Spleen (tissue), 11 donors: Measurements from ENCODE around the gene ABCD2. TPM values are rescaled to one million over a fixed set of nuclear protein-coding genes. Genes with fewer than 3 reads are reported as not detected.

Experiments
- DNase-seq: peaks from one replicate; pipeline ENCODE4 v3.0.0-alpha.2; 2020
- H3K27ac ChIP-seq, 8 donors: fragments of 200-600 bp; sonication (generic) in 7 of 8; 1 replicate in 4 of 8; 2 replicates in 4 of 8; pipeline versions ENCODE4 v1.5.0 to v1.8.0; 2016 to 2021; ENCODE audit warnings: inconsistent platforms in 4 of 8, mild to moderate bottlenecking in 4 of 8, moderate library complexity in 1 of 8
- H3K27me3 ChIP-seq, 7 donors: fragments of 200-600 bp; sonication (generic) in 6 of 7; replicated peaks in 1 of 7; 1 replicate in 4 of 7; 2 replicates in 3 of 7; pipeline versions ENCODE4 v1.5.0 to v1.8.0; 2016 to 2021; ENCODE audit warnings: inconsistent platforms in 3 of 7, mild to moderate bottlenecking in 1 of 7
- H3K36me3 ChIP-seq, 6 donors: fragments of 200-600 bp; sonication (generic) in 5 of 6; 1 replicate in 4 of 6; 2 replicates in 2 of 6; pipeline versions ENCODE4 v1.5.0 to v1.8.0; 2016 to 2021; ENCODE audit warnings: inconsistent platforms in 2 of 6
- H3K4me1 ChIP-seq, 6 donors: fragments of 200-600 bp; sonication (generic) in 5 of 6; 1 replicate in 3 of 6; 2 replicates in 3 of 6; pipeline versions ENCODE4 v1.5.0 to v1.8.0; 2016 to 2021; ENCODE audit warnings: inconsistent platforms in 3 of 6
- H3K4me3 ChIP-seq, 8 donors: fragments of 200-600 bp; sonication (generic) in 7 of 8; 1 replicate in 4 of 8; 2 replicates in 4 of 8; pipeline versions ENCODE4 v1.5.0 to v1.8.0; 2016 to 2021; ENCODE audit warnings: inconsistent platforms in 4 of 8, mild to moderate bottlenecking in 4 of 8, moderate library complexity in 2 of 8
- H3K9me3 ChIP-seq, 8 donors: fragments of 200-600 bp; sonication (generic) in 7 of 8; 1 replicate in 4 of 8; 2 replicates in 4 of 8; pipeline versions ENCODE4 v1.5.0 to v1.8.0; 2016 to 2021; ENCODE audit warnings: inconsistent platforms in 4 of 8
- POLR2A ChIP-seq, 3 donors: fragments of 450-650 bp; IDR thresholded peaks; one replicate each; pipeline ENCODE4 v1.5.1; 2017; ENCODE audit warnings: antibody characterized with exemption in 3 of 3, mild to moderate bottlenecking in 1 of 3
- POLR2AphosphoS5 ChIP-seq, 3 donors: sonication (generic); formaldehyde crosslinking; IDR thresholded peaks; one replicate each; pipeline ENCODE4 v1.5.1; 2017; ENCODE audit warnings: antibody characterized with exemption in 3 of 3
- WGBS, 5 donors: extraction: QIAGEN DNeasy Blood & Tissue Kit in 3 of 5; methylation state at CpG; one replicate each; pipeline versions ENCODE4 v1.1.5 to v1.1.7; 2013 to 2018; 5-methylcytosine and 5-hydroxymethylcytosine counted together
- intact Hi-C: fragments of 100-400 bp; cut with DNase I; formaldehyde crosslinking; loops from one replicate; pipeline ENCODE4 v1.15.0; 2023; ENCODE audit warnings: low total_unique reads
- polyA plus RNA-seq, 3 donors: library from polyadenylated mRNA; stranded (reverse); fragments of 200-250 nt; gene quantifications; one replicate each; pipeline ENCODE4 v1.2.1, GENCODE V29; 2013
- total RNA-seq, 7 donors: library from RNA; depleted of rRNA in 3 of 7; stranded (reverse); fragments of >200 nt in 3 of 7; fragmentation: NEBNext Ultra II Directional in 4 of 7; extraction: Animal tissue kit (Norgen Biotek cat#: 25700) in 4 of 7; gene quantifications; one replicate each; pipeline versions ENCODE4 v1.1.0 to v1.2.1, GENCODE V29; 2016 to 2021
- TF ChIP-seq, protein P1 (sequence below), 11 experiments: fragments of 200-600 bp in 7 of 11; fragments of 450-650 bp in 4 of 11; sonication (generic) in 4 of 11; IDR thresholded peaks in 8 of 11; conservative IDR thresholded peaks in 3 of 11; 1 replicate in 7 of 11; 2 replicates in 4 of 11; pipeline versions ENCODE4 v1.4.0 to v1.8.0; 2016 to 2021; ENCODE audit warnings: antibody characterized with exemption in 11 of 11, inconsistent platforms in 4 of 11, mild to moderate bottlenecking in 1 of 11
- donor health status: healthy with polysubstance abuse.
- donor health status: DM: no; HTN: no; CAD: no; lungs with moderate emphysema.
- donor health status: DM: no; HTN: no; CAD: no.
- donor health status: Bipolar disorder and iron deficiency.
- donor health status: healthy.
- donor health status: DM: no; HTN: no; CAD: no.
- donor health status: DM: yes; HTN: yes; CAD: no.

Gene ABCD2
- total and polyA plus RNA-seq, 10 donors, result 0.38 to 3.4 (median 2.0) TPM

DNA sequence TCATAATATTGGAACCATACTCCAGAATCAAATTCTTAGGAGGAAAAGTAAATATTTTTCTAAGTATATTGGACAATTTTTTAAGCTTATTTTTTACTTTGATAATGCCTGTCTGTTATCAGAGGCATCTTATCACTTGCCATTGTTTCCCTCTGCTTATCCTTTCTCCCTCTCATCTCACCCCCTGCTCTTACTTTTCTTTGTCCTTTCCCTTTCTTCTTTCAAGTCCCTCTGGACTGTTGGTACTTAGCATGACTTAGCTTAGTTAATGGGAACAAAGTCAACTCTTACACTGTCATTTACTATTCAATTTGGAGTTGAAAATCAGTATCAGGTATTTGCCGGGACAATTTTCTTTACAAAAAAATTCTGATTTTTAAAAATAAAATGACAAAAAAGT is 45.2 kb downstream of the ABCD2 start:
- TF ChIP-seq POLR2A (IDR thresholded peaks at IDR 0.05) (no peak), POLR2AphosphoS5 (IDR thresholded peaks at IDR 0.05) (no peak)
- TF ChIP-seq, protein P1, sequence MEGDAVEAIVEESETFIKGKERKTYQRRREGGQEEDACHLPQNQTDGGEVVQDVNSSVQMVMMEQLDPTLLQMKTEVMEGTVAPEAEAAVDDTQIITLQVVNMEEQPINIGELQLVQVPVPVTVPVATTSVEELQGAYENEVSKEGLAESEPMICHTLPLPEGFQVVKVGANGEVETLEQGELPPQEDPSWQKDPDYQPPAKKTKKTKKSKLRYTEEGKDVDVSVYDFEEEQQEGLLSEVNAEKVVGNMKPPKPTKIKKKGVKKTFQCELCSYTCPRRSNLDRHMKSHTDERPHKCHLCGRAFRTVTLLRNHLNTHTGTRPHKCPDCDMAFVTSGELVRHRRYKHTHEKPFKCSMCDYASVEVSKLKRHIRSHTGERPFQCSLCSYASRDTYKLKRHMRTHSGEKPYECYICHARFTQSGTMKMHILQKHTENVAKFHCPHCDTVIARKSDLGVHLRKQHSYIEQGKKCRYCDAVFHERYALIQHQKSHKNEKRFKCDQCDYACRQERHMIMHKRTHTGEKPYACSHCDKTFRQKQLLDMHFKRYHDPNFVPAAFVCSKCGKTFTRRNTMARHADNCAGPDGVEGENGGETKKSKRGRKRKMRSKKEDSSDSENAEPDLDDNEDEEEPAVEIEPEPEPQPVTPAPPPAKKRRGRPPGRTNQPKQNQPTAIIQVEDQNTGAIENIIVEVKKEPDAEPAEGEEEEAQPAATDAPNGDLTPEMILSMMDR (IDR thresholded peaks at IDR 0.05 in 8 of 11, conservative IDR thresholded peaks at IDR 0.05 in 3 of 11), result no peak
- Histone ChIP-seq H3K36me3 (peaks cover 0 to 28% (median 0%) of the 10 kb centered on the region in 6 donors), H3K27ac (no peak overlapping the region), H3K9me3 (peaks cover 0 to 6% (median 4%) of the 10 kb centered on the region in 8 donors), H3K27me3 (no peaks in the 10 kb centered on the region), H3K4me1 (no peaks in the 10 kb centered on the region), H3K4me3 (no peak overlapping the region)
- 92 to 100% (median 97%) methylated on average over 1 of the region's 1 CpG for WGBS, 5 donors
- intact Hi-C loops, result no loop called here
- no peak for DNase-seq

DNA sequence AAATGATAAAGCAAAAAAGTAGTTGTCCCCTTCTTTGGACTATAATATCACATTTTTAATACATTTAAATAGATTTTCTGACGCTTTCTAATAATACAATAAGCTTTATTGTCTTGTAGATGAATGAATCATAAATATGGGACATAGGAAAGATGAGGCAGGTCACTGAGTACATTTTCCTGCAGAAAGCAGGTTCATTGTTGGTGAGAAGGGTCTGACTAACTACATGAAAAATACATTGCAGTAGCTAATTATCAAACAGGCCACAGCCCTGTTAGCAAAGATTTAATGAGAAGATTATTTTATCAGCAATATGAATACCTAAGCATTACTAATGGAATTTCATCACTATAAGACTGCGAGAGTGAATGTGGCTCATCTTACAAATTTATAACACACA is 45.6 kb downstream of the ABCD2 start:
- H3K27me3 ChIP-seq, result no peaks in the 10 kb centered on the region
- intact Hi-C loops, result no loop called here
- no peak overlapping the region for H3K27ac ChIP-seq
- H3K4me3 ChIP-seq, result no peak overlapping the region
- TF ChIP-seq POLR2AphosphoS5 (IDR thresholded peaks at IDR 0.05), result no peak
- no peak for TF ChIP-seq POLR2A (IDR thresholded peaks at IDR 0.05)
- TF ChIP-seq, protein P1 (IDR thresholded peaks at IDR 0.05 in 8 of 11, conservative IDR thresholded peaks at IDR 0.05 in 3 of 11), result no peak
- 62 to 90% (median 88%) methylated on average over 2 of the region's 2 CpGs for WGBS, 5 donors
- H3K36me3 ChIP-seq, result peaks cover 0 to 29% (median 0%) of the 10 kb centered on the region in 6 donors
- DNase-seq, result no peak
- peaks cover 0 to 10% (median 8%) of the 10 kb centered on the region in 8 donors for H3K9me3 ChIP-seq
- H3K4me1 ChIP-seq, result no peaks in the 10 kb centered on the region

DNA sequence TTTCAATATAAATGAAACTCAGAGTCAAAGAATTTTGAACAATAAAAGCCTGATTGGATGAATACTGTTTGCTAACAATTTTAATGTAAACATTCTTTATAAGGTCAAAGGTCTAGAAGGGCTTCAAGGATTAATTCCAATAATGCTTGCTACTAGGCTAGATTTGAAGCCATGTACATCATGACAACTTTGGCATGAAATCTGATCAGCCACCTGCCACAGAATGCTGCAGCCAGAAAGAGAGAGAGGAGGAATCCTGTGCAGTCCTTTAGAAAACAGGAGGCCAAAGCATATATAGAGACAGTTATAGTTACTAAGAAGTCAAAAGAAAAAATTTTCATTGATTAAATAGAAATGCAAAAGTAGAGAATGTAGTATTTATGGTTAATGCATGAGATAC is 47.1 kb downstream of the ABCD2 start:
- H3K9me3 ChIP-seq, result peaks cover 0 to 14% (median 13%) of the 10 kb centered on the region in 8 donors
- intact Hi-C loops, result no loop called here
- H3K4me3 ChIP-seq, result no peak overlapping the region
- H3K27me3 ChIP-seq, result no peaks in the 10 kb centered on the region
- no peak for DNase-seq
- no peak overlapping the region for H3K27ac ChIP-seq
- peaks cover 0 to 28% (median 0%) of the 10 kb centered on the region in 6 donors for H3K36me3 ChIP-seq
- TF ChIP-seq POLR2A (IDR thresholded peaks at IDR 0.05) (no peak), POLR2AphosphoS5 (IDR thresholded peaks at IDR 0.05) (no peak)
- TF ChIP-seq, protein P1 (IDR thresholded peaks at IDR 0.05 in 8 of 11, conservative IDR thresholded peaks at IDR 0.05 in 3 of 11), result no peak
- no peaks in the 10 kb centered on the region for H3K4me1 ChIP-seq

DNA sequence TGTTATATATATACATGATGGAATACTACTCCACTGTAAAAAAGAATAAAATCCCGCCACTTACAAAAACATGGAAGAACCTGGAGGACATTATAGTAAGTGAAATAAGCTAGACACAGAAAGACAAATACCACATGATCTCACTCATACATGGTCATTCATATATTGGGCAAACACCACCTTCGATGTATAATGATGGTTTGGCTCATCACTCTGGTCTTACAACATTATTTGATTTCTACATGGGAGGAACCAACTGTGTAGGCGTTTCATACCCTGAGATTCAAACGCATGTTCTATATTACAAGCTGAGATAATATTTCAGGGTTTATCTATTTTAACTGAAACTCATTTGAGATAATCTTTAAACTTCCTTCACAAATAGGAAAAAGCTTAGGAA is 48.3 kb downstream of the ABCD2 start:
- intact Hi-C loops, result no loop called here
- 63 to 70% (median 67%) methylated on average over 4 of the region's 4 CpGs for WGBS, 5 donors
- Histone ChIP-seq H3K4me1 (no peaks in the 10 kb centered on the region), H3K36me3 (peaks cover 0 to 28% (median 0%) of the 10 kb centered on the region in 6 donors), H3K27ac (no peak overlapping the region), H3K4me3 (no peak overlapping the region), H3K9me3 (peaks cover 0 to 17% (median 13%) of the 10 kb centered on the region in 8 donors), H3K27me3 (no peaks in the 10 kb centered on the region)
- no peak for DNase-seq
- TF ChIP-seq, protein P1 (IDR thresholded peaks at IDR 0.05 in 8 of 11, conservative IDR thresholded peaks at IDR 0.05 in 3 of 11), result no peak
- TF ChIP-seq POLR2A (IDR thresholded peaks at IDR 0.05) (no peak), POLR2AphosphoS5 (IDR thresholded peaks at IDR 0.05) (no peak)
